ENCODE data around the gene SKOR1.

SKOR1 gene

GRCh38 chr15:67781907-67782690, 43.2 kb upstream of the SKOR1 start:
- no peaks in the 10 kb centered on the region for H3K27me3 ChIP-seq (ENCODE audit: control insufficient read depth in 2 of 2, insufficient read depth in 2 of 2, low read length in 2 of 2)

GRCh38 chr15:67782691-67782991, 42.7 kb upstream of the SKOR1 start:
- Histone ChIP-seq H3K27ac (ENCODE audit: low read depth in 2 of 2, low read length in 2 of 2) (no peak overlapping the region), H3K4me1 (ENCODE audit: control insufficient read depth in 2 of 2, insufficient read depth in 2 of 2, low read length in 2 of 2) (peaks cover 0 to 5% of the 10 kb centered on the region in 2 donors), H3K4me3 (ENCODE audit: low read length in 2 of 2) (no peak overlapping the region)

More at GRCh38 chr15:67781907-67782690, 43.2 kb upstream of the SKOR1 start:
- Histone ChIP-seq H3K36me3 (ENCODE audit: control insufficient read depth in 2 of 2, insufficient read depth in 2 of 2, low read length in 2 of 2) (peaks cover 4 to 12% of the 10 kb centered on the region in 2 donors), H3K9ac (ENCODE audit: low read depth in 1 of 2, low read length in 2 of 2) (no peak overlapping the region), H3K4me3 (ENCODE audit: low read length in 2 of 2) (no peak overlapping the region), H3K4me1 (ENCODE audit: control insufficient read depth in 2 of 2, insufficient read depth in 2 of 2, low read length in 2 of 2) (peaks cover 0 to 5% of the 10 kb centered on the region in 2 donors), H3K27ac (ENCODE audit: low read depth in 2 of 2, low read length in 2 of 2) (no peak overlapping the region), H3K9me3 (ENCODE audit: control insufficient read depth in 2 of 2, low read length in 2 of 2) (no peaks in the 10 kb centered on the region)

DNA sequence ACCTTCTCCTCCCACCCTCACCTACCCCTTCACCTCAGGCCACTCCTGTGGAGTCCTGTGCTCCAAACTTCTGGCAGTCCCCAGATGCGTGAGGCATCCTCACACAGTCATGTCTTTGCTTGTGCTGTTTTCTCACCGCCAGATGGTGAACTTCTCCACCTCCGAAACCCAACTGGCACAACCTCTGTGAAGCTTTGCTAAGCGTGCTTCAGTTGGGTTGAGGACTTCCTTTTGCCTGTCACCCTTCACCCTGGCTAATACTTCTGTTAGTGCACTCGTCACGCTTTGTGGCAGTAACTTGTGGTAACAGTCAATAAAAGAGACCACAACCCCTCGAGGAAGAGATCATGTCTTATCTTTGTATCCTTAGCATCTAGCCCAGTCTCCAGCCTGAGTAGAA, 42.0 kb upstream of the SKOR1 start:
- peaks cover 4 to 11% of the 10 kb centered on the region in 2 donors for H3K36me3 ChIP-seq (ENCODE audit: control insufficient read depth in 2 of 2, insufficient read depth in 2 of 2, low read length in 2 of 2)
- H3K4me3 ChIP-seq (ENCODE audit: low read length in 2 of 2): no peak overlapping the region
- no peaks in the 10 kb centered on the region for H3K9me3 ChIP-seq (ENCODE audit: control insufficient read depth in 2 of 2, low read length in 2 of 2)
- no peak overlapping the region for H3K9ac ChIP-seq (ENCODE audit: low read depth in 1 of 2, low read length in 2 of 2)
- peaks cover 0 to 5% of the 10 kb centered on the region in 2 donors for H3K4me1 ChIP-seq (ENCODE audit: control insufficient read depth in 2 of 2, insufficient read depth in 2 of 2, low read length in 2 of 2)
- no peaks in the 10 kb centered on the region for H3K27me3 ChIP-seq (ENCODE audit: control insufficient read depth in 2 of 2, insufficient read depth in 2 of 2, low read length in 2 of 2)
- no peak overlapping the region for H3K27ac ChIP-seq (ENCODE audit: low read depth in 2 of 2, low read length in 2 of 2)

More at GRCh38 chr15:67782691-67782991, 42.7 kb upstream of the SKOR1 start:
- Histone ChIP-seq H3K9me3 (ENCODE audit: control insufficient read depth in 2 of 2, low read length in 2 of 2) (no peaks in the 10 kb centered on the region), H3K36me3 (ENCODE audit: control insufficient read depth in 2 of 2, insufficient read depth in 2 of 2, low read length in 2 of 2) (peaks cover 4 to 12% of the 10 kb centered on the region in 2 donors), H3K27me3 (ENCODE audit: control insufficient read depth in 2 of 2, insufficient read depth in 2 of 2, low read length in 2 of 2) (no peaks in the 10 kb centered on the region), H3K9ac (ENCODE audit: low read depth in 1 of 2, low read length in 2 of 2) (no peak overlapping the region)

DNA sequence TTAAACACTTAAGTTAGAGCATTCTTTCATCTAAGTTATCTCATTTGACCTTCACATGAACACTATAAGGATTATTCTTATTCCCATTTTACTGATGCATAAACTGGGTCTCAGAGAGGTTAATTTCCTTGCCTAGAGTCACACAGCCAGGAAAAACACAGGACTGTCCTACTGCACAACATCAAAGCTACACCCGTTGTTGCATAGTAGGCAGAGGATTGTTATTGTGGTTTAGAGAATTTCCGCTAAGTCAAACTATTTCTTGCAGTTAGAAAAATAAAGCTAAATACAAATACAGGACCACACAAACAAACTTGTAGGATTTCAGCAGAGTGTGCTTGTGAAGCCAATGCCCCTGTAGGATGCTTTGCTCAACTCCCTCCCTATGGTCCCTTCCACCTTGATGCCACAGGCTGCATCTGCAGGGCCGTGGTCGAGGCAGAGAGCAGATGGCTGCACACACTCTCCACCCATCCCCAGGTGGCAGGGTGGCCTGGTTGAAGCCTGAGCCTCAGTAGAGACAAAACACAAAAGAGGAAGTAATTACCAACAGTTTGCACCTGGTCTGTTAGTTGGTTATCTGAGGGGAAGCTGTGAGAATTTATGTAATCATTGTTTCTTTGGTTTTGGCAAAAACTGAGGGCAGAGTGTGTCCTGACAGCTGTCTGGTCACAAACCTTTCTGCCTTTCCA, 41.1 kb upstream of the SKOR1 start:
- Histone ChIP-seq H3K27me3 (ENCODE audit: control insufficient read depth in 2 of 2, insufficient read depth in 2 of 2, low read length in 2 of 2) (no peaks in the 10 kb centered on the region), H3K36me3 (ENCODE audit: control insufficient read depth in 2 of 2, insufficient read depth in 2 of 2, low read length in 2 of 2) (peaks cover 4 to 9% of the 10 kb centered on the region in 2 donors), H3K27ac (ENCODE audit: low read depth in 2 of 2, low read length in 2 of 2) (no peak overlapping the region), H3K9me3 (ENCODE audit: control insufficient read depth in 2 of 2, low read length in 2 of 2) (no peaks in the 10 kb centered on the region), H3K9ac (ENCODE audit: low read depth in 1 of 2, low read length in 2 of 2) (no peak overlapping the region), H3K4me3 (ENCODE audit: low read length in 2 of 2) (no peak overlapping the region), H3K4me1 (ENCODE audit: control insufficient read depth in 2 of 2, insufficient read depth in 2 of 2, low read length in 2 of 2) (peaks cover 0 to 5% of the 10 kb centered on the region in 2 donors)

- Histone ChIP-seq H3K4me1 (ENCODE audit: control insufficient read depth in 2 of 2, insufficient read depth in 2 of 2, low read length in 2 of 2) (peaks cover 0 to 5% of the 10 kb centered on the region in 2 donors), H3K4me3 (ENCODE audit: low read length in 2 of 2) (no peak overlapping the region), H3K27ac (ENCODE audit: low read depth in 2 of 2, low read length in 2 of 2) (peak overlapping the region in 1 of 2 donors; percentile 52), H3K27me3 (ENCODE audit: control insufficient read depth in 2 of 2, insufficient read depth in 2 of 2, low read length in 2 of 2) (no peaks in the 10 kb centered on the region), H3K36me3 (ENCODE audit: control insufficient read depth in 2 of 2, insufficient read depth in 2 of 2, low read length in 2 of 2) (peaks cover 4 to 9% of the 10 kb centered on the region in 2 donors), H3K9me3 (ENCODE audit: control insufficient read depth in 2 of 2, low read length in 2 of 2) (no peaks in the 10 kb centered on the region), H3K9ac (ENCODE audit: low read depth in 1 of 2, low read length in 2 of 2) (no peak overlapping the region)
Observed at GRCh38 chr15:67784856-67785430, 40.4 kb upstream of the SKOR1 start.

DNA sequence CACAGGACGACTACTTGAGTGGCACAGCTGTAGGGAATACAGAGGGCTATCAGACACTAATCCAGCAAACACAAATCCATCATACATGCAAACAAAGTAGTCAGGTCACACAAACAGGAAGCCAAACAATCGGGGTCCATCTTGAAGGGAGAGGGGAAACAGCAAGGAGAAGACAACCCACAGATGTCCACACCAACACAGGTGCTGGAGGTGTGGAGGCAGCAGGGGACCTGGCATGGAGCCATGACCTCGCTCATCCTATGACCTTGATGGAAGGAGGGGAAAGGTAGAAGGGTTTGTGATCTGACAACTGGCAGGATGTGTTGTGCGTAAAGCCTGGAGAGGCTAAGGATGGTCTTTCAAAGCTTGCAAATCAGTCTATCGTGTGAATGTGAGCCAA, 39.9 kb upstream of the SKOR1 start:
- peaks cover 0 to 5% of the 10 kb centered on the region in 2 donors for H3K4me1 ChIP-seq (ENCODE audit: control insufficient read depth in 2 of 2, insufficient read depth in 2 of 2, low read length in 2 of 2)
- H3K36me3 ChIP-seq (ENCODE audit: control insufficient read depth in 2 of 2, insufficient read depth in 2 of 2, low read length in 2 of 2): peaks cover 4 to 9% of the 10 kb centered on the region in 2 donors
- H3K9me3 ChIP-seq (ENCODE audit: control insufficient read depth in 2 of 2, low read length in 2 of 2): no peaks in the 10 kb centered on the region
- H3K27me3 ChIP-seq (ENCODE audit: control insufficient read depth in 2 of 2, insufficient read depth in 2 of 2, low read length in 2 of 2): no peaks in the 10 kb centered on the region
- no peak overlapping the region for H3K9ac ChIP-seq (ENCODE audit: low read depth in 1 of 2, low read length in 2 of 2)
- peak overlapping the region in 1 of 2 donors; percentile 52 for H3K27ac ChIP-seq (ENCODE audit: low read depth in 2 of 2, low read length in 2 of 2)
- no peak overlapping the region for H3K4me3 ChIP-seq (ENCODE audit: low read length in 2 of 2)

- H3K9me3 ChIP-seq (ENCODE audit: control insufficient read depth in 2 of 2, low read length in 2 of 2): no peaks in the 10 kb centered on the region
- H3K4me3 ChIP-seq (ENCODE audit: low read length in 2 of 2): no peak overlapping the region
- H3K27me3 ChIP-seq (ENCODE audit: control insufficient read depth in 2 of 2, insufficient read depth in 2 of 2, low read length in 2 of 2): no peaks in the 10 kb centered on the region
- H3K36me3 ChIP-seq (ENCODE audit: control insufficient read depth in 2 of 2, insufficient read depth in 2 of 2, low read length in 2 of 2): peaks cover 4 to 9% of the 10 kb centered on the region in 2 donors
- H3K27ac ChIP-seq (ENCODE audit: low read depth in 2 of 2, low read length in 2 of 2): no peak overlapping the region
- H3K4me1 ChIP-seq (ENCODE audit: control insufficient read depth in 2 of 2, insufficient read depth in 2 of 2, low read length in 2 of 2): peaks cover 0 to 5% of the 10 kb centered on the region in 2 donors
- H3K9ac ChIP-seq (ENCODE audit: low read depth in 1 of 2, low read length in 2 of 2): no peak overlapping the region
Observed at GRCh38 chr15:67786646-67787045, 38.7 kb upstream of the SKOR1 start.

DNA sequence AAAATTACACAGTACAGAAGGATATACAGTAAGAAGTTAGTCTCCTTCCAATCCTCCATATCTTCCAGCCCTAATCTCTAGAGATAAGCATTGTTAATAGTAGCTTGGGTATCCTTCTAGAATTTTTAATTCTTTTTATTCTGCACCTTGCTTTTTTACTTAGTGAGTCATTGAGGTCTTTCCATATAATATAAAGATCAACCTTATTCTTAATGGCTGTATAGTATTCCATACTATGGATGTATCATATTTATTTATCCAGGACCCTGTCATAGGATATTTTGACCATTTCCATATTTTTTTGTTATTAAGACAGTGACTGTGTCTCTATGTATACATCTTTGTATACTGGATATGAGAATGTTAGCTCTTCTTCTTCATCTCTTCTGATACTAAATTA, 36.3 kb upstream of the SKOR1 start:
- no peak overlapping the region for H3K27ac ChIP-seq (ENCODE audit: low read depth in 2 of 2, low read length in 2 of 2)
- no peaks in the 10 kb centered on the region for H3K4me1 ChIP-seq (ENCODE audit: control insufficient read depth in 2 of 2, insufficient read depth in 2 of 2, low read length in 2 of 2)

DNA sequence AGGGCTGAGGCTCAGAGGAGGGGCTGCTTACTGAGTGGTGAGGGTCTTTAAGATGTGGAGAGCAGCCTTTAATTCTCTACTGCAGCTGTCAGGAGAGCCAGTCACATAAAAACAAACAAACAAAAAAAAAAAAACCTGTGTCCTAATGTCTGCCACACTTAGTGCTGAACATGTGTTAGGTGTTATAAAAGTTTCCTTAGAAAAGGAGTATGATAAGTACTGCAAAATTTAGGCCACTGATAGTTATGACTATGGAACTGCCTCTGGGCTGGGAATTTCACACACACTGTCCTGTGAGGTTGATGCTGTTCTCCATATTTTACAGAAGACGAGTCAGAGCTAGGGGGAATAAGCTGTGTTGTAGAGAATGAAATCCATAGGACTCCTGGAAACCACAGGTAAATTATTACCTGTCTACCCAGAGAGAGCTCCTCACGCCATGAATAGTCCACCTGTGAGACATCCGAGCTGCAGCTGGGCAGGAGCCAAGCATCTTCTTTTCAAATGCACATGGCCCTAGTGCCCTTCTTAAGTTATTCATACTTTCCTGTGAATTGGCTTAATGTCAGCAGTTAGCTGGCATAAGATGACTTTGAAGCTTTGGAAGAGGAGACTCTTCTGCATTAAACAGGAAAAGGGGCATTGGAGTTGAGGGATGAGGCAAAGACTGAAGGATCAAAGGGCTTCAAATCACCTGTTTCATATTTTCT, 34.5 kb upstream of the SKOR1 start:
- Histone ChIP-seq H3K27ac (ENCODE audit: low read depth in 2 of 2, low read length in 2 of 2) (no peak overlapping the region), H3K4me1 (ENCODE audit: control insufficient read depth in 2 of 2, insufficient read depth in 2 of 2, low read length in 2 of 2) (no peaks in the 10 kb centered on the region), H3K36me3 (ENCODE audit: control insufficient read depth in 2 of 2, insufficient read depth in 2 of 2, low read length in 2 of 2) (no peaks in the 10 kb centered on the region), H3K9me3 (ENCODE audit: control insufficient read depth in 2 of 2, low read length in 2 of 2) (no peaks in the 10 kb centered on the region), H3K4me3 (ENCODE audit: low read length in 2 of 2) (no peak overlapping the region), H3K9ac (ENCODE audit: low read depth in 1 of 2, low read length in 2 of 2) (no peak overlapping the region), H3K27me3 (ENCODE audit: control insufficient read depth in 2 of 2, insufficient read depth in 2 of 2, low read length in 2 of 2) (no peaks in the 10 kb centered on the region)

More for the DNA sequence above, 36.3 kb upstream of the SKOR1 start:
- H3K36me3 ChIP-seq (ENCODE audit: control insufficient read depth in 2 of 2, insufficient read depth in 2 of 2, low read length in 2 of 2): peaks cover 0 to 5% of the 10 kb centered on the region in 2 donors
- no peak overlapping the region for H3K9ac ChIP-seq (ENCODE audit: low read depth in 1 of 2, low read length in 2 of 2)
- no peak overlapping the region for H3K4me3 ChIP-seq (ENCODE audit: low read length in 2 of 2)
- no peaks in the 10 kb centered on the region for H3K27me3 ChIP-seq (ENCODE audit: control insufficient read depth in 2 of 2, insufficient read depth in 2 of 2, low read length in 2 of 2)
- no peaks in the 10 kb centered on the region for H3K9me3 ChIP-seq (ENCODE audit: control insufficient read depth in 2 of 2, low read length in 2 of 2)

All from mucosa of rectum (tissue), 2 donors.